ENCODE measurements around the gene CRIM1.

CRIM1 gene

DNA sequence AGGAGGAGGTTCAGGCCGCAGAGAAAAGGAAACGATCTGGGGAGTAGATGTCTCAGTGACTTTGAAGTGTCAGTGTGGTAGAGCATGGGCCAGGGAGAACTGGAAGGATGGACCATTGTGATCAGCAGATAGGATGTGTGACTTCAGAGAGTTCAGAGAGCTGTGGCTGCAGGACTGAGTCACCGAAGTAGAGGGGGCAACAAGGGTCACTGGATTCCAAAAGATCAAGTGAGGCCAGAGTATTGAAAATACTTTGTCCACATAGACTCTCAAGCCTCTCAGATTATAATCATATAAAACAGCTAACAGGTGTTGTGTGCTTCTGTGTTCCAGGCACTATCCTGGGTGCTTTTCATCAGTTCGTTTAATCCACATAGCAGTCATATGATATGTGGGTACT, 99.4 kb downstream of the CRIM1 start:
- no peak for DNase-seq (ENCODE audit: low read depth in 2 of 2, low spot score in 1 of 2)

DNA sequence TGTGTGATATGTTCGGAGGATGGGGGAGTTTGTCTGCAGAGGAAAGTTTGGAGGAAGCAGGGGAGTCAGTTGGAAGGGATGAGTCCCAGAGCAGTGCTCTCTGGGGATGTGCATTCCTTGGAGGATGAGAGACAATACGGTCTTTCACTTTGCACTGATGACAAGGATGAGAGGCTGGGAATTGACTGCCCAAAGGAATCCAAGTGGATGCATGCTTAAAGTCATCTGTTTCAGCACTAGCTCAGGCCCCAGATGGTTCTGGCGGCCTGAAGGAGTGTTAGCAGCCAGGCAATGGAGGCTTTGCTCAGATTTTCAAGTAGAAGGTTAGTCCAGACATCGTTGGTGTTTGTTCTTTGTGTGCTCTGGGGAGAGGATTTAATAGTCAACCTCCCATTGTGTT, 100.2 kb downstream of the CRIM1 start:
- no peak for DNase-seq (ENCODE audit: low read depth in 2 of 2, low spot score in 1 of 2)

DNA sequence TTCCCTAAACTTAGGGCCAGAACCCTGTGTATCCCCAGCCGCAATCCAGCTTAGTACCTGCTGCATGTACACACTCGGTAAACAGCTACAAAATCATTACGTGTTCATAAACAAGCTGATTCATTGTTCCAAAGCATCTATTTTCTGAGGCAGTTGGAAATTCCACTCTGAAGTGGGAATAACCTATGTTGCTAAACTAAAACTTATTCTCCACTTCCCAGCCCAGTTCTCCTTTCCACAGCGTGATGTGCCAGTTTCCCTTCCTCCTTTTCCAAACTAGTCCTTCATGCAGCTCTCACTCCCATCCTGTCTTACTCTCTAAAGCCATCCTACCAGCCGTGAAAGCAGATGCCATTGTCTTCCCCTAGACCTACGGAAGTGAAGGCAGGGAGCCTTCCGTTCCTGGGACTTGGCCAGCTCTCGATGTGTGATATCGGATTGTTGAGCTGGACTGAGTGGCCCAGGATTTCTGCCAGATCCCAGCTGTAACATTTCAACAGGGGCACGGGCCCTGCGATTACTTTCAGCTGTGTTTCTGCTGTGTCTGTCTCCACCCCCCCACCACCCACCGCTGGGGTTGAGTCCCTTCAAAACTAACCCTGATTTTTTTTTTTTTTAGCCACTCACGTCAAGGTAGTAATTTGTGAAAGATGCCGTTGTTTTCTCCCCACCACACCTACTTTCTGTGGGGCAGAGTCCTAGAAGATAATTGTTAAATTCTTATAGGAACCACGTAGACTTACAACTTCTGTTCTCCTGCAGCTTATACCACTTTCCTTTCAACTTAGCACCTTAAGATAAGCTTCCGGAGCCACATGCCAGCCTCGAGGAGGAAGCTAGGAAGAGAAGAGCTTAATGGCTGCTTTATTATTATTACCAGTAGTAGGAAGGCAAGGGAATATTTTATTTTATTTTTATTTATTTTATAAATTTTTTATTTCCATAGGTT, 100.9 kb downstream of the CRIM1 start:
- DNase-seq (ENCODE audit: low read depth in 2 of 2, low spot score in 1 of 2) = no peak

DNA sequence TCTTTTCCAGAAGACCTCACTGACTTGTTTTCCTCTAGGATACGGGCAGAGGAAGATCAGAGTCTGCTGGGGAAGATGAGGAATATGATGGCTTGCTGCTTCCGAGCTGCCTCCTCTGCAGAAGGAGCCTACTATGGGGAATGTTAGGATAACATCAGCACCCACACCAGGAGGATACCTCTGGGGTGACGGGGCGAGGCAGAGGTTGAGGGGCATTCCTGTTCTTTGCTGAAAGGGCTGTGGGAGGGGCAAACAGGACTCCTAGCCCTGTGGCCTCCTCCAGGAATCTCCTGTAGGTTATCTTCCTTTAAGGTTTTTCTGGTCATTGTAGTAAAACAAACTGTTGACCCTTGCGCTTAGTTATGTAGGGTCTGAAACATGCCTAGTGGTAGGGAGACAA, 102.5 kb downstream of the CRIM1 start:
- no peak for DNase-seq (ENCODE audit: low read depth in 2 of 2, low spot score in 1 of 2)

DNA sequence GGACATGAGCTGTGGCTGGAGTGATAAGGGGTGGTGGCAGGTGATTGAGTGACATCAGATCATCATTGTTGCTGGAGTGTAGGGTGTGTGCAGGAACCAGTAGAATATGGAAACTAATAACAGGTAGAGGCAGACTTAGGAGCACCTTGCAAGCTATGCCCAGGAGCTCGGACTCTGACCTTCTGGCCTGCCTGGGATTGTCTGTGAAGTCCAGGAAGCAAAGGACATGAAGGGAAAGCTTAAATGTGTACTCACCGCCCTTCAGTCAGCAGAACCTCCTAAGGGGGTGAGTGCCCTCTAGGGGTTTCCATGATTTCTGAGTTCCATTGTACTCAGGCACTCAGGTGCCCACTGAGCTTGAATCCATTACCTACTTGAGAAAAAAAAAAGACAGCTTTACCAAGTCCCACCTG, 104.2 kb downstream of the CRIM1 start:
- DNase-seq (ENCODE audit: low read depth in 2 of 2, low spot score in 1 of 2) = no peak

DNA sequence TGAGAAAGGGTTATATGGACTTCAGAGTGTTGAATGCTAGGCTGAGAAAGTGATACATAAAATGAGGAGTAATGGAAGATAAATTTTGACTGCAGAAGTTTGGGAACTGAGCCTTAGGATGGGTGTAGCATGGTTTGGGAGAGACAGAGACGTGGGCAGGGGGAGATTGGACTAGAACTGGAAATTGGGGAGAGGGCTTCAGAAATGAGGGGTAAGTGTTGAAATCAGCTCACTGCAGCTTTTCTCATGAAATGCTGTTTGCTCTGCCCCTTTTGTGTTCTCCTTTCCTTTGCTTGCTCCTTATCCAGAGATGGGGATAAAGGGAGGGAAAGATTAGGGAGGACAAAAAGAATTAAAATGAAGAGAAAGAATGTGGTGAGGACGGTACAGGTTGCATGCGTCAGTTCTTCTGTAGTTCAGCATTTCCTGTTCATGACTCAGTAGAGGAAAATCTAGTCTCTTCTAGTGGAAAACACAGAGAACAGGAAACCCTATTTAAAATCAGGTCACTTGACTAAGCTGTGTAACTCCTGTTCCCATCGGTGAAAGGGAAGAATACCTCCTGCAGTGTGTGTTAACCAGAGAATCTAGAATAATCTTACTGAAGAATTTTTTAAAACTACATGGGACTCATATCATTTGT, 105.6 kb downstream of the CRIM1 start:
- DNase-seq (ENCODE audit: low read depth in 2 of 2, low spot score in 1 of 2) = no peak

DNA sequence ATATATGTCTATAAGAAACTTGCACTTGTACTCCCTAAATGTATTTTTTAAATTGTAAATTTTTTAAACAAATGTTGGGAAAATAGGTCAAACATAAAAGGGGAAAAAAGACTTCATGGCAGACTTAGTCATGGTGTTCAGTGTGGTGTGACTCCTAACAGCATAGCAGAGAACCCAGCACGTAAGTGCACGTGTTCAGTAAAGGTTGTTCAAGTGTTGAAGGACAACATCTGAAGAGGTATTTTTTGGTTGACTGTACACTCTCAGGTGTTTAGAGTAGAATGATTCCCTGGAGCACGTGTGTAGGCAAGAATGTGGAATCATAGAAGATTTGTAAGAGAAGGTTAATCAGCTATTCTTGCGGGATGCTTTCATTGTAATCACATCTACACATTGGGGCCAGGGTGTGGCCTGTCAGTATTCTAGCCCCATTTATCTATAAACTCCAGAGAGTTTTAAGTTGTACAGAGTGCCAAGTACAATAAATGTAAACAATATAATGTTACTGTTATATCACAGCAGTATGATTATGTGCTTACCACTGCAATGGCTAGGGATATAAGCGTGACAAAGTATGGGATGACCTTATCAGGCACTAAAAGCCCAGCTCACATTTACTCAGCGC, 106.8 kb downstream of the CRIM1 start:
- DNase-seq (ENCODE audit: low read depth in 2 of 2, low spot score in 1 of 2) = no peak

DNA sequence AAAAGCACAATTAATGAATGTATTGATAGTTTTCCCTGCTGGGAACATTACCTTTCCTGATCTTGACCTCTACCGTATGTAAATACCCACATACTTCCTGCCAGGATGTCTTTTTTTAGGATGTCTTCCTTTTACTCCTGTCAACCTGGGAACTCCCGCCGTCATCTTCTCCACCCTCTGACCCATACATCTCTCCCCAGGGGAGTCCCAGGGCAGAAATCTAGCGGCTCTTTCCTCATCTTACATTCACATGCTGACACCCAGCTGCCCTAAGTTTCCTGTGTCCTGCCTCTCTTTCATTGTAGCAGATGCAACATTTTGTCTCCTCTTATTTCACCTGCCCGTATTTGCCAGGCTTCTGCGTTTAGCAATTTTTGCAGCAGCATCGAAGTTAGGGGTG, 107.8 kb downstream of the CRIM1 start:
- no peak for DNase-seq (ENCODE audit: low read depth in 2 of 2, low spot score in 1 of 2)

DNA sequence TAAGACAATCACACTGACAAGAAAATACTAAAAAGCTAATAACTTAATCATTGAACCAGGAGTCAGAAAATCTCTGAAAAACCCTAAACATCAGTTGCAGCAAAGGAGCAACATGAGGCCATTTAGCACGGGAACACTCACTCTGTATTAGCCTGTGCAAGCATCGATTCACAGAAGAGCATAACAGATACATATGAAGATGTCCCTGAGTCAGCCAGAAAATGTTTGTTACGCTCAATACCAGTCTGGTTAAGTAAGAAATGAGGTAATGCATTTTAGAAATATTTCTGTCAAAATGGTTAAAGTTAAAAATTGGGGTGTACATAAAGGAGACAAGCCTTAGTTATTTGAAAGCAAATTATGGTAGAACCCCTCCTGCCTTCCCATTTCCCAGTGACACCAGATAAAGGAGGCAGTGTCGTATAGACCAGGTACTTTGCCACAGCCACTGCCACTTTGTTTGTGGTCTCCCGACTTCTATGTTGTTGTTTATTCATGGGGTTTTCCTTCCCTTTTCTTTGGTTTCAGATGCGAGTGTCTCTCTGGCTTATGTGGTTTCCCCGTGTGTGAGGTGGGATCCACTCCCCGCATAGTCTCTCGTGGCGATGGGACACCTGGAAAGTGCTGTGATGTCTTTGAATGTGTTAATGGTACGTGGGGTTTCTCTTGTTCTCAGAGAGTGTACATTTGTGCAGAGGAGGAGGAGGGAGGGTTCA, 108.6 kb downstream of the CRIM1 start:
- no peak for DNase-seq (ENCODE audit: low read depth in 2 of 2, low spot score in 1 of 2)

DNA sequence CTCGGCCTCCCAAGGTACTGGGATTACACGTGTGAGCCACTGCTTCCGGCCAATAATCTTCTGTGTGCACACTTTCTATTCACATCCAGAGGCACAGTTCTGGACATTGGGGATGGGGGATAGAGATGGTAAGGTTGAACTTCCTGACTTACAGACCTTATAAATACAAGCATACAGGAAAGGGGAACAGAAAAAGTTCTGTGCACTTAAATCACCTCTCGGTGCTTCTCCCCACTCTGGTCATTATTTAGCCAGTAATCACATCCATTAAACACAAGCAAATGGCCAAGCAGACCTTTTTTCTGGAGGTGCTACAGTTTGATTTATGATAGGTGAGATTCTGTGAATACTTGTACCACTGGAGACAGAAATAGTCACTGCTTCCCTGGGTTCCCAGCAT, 110.6 kb downstream of the CRIM1 start:
- DNase-seq (ENCODE audit: low read depth in 2 of 2, low spot score in 1 of 2) = no peak

DNA sequence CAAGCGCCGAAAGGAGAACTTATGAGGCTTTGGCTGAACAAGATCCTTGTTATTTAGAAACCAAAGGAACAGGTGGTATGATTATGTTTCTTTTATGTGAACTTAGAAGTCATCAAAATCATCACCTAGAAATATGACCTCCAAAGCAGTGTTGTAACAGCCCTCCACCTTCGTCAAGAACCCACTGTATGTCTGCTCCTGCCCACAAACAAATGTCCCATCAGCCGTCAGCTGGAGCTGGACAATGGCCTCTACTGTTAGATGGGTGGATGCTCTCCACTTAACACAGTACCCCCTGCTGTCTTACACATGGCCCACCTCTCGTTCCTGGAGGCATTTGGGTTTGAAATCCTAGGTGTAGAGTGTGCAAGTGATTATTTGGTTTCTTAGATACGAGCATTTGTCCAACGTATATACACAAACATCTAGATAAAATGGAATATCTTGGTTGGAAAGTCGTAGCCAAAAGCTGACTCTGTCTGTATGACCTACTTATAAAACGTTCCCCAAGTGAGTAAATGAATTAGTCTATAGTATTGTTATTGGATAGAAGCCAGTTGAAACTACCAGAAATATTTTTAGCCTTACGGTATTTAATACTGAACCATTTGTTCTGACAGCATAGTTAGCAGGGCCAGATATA, 113.0 kb downstream of the CRIM1 start:
- no peak for DNase-seq (ENCODE audit: low read depth in 2 of 2, low spot score in 1 of 2)

DNA sequence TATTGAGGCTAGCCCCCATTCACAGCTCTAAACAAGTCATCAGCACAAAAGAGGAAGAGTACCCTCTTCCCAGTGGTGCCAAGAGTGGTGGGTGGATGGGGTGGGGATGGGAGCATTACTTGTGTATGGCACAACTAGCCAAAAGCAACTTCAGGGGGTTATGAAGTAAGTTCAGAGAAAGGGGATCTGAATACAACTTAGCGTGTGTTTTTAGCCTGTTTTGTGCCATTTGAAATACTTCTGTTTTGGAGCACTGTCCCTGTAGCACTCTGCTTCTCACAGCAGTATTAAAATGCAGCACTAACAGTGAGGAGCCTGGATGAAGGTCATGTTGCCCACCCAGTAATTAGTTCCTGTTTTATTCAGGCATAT, 113.5 kb downstream of the CRIM1 start:
- DNase-seq (ENCODE audit: low read depth in 2 of 2, low spot score in 1 of 2) = no peak

DNA sequence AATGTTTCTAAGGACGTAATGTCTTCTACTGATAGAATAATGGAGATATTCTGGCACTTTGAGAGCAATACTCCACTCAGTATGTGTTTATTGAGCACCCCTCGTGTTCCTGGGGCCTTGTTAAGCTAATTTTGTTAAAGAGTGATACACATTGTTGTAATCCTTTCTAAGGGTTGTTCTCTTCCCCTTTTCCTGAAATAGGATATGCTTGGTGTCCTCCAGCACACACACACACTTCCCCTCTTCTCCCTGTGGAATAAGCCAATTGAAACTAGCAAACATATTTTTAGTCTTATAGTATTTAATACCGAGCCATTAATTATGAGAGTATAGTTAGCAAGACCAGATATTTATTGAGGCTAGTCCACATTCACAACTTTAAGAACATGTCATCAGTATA, 114.1 kb downstream of the CRIM1 start:
- no peak for DNase-seq (ENCODE audit: low read depth in 2 of 2, low spot score in 1 of 2)

DNA sequence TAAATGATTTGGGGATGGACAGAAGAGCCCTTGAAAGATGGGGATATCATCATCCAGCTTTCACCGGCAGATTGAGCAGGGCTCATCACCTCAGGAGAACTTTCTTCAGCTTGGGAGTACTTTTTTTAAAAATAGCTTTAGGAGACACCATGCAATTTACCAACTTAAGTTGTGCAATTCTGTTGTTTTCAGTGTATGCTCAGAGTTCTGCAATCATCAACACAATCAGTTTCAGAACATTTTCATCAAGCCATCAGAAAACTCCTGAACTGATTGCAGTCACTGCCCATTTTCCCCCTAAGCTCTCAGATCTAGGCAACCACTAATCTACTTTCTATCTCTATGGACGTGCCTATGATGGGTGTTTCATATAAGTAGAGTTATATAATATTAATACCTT, 117.7 kb downstream of the CRIM1 start:
- no peak for DNase-seq (ENCODE audit: low read depth in 2 of 2, low spot score in 1 of 2)

DNA sequence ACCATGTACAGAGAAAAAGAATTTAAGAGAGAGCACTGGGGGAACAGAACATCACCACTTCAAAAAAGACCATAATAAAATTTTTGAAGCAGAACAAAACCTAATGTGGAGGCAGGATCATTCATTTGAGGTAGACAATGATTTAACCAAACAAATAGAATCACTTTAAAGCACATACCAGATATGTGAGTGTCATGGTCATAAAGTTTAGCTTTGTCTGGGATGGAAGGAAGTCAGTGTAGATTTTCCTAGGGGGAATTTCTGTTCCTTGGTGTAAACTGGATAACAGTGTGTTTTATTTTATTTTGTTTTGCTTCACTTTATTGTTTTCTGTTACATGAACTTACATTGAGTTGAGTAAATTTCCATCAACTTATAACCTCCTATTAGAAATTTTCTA, 120.8 kb downstream of the CRIM1 start:
- DNase-seq (ENCODE audit: low read depth in 2 of 2, low spot score in 1 of 2) = no peak

DNA sequence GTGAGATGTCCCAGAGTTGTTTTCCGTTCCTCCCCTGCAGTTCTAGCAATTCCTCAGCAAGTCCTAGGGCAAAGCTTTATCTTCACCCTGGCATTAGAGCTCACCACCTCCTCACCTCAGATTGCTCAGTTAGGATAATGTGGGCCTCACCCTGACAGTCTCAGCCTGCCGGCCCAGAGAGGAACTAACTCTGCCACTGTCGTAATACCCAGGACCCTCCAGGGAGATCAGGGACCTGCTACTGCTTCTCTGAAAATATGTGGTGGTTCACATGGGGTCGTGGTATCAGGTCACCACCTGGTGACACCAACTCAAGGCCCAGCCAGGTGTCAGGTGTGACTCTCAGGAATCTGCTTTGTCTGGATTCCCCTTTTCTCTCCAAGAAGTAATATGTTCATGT, 121.7 kb downstream of the CRIM1 start:
- DNase-seq (ENCODE audit: low read depth in 2 of 2, low spot score in 1 of 2) = no peak

DNA sequence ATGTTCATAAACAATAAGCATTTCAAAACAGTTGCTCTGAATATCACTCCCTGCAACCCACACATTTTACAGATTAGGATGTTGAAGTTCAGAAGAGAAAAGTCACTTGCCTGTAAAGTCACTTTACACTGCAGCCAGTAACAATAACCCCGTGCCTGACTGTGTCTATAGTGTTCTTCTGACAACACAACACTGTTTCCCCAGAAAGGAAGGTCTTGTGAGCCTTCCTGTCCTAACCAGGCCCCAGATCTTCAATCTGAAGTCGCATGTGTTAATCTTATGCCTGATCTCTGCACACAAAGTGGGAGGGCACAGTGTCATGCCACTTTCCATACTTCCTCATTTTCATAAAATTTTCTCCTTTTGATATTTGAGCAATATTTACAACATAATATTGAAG, 122.2 kb downstream of the CRIM1 start:
- no peak for DNase-seq (ENCODE audit: low read depth in 2 of 2, low spot score in 1 of 2)

DNA sequence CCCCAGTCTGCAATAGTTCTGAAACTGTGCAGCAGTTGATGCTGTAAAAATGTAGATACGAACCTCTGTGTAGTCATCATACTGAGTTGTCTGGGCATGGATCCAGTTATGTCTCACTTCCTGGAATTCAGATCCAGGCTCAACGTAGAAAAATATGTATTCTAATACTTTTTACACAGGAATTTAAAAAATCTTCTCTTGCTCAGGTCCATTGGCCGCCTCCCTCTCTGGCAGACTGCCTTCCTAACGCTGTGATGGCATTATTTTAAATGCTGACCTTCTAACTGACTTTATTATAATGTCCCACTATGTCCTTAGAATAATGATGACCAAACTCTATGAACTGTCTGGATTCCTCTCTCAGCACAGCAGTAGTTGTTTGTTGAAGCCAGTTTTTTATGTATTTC, 122.8 kb downstream of the CRIM1 start:
- no peak for DNase-seq (ENCODE audit: low read depth in 2 of 2, low spot score in 1 of 2)

DNA sequence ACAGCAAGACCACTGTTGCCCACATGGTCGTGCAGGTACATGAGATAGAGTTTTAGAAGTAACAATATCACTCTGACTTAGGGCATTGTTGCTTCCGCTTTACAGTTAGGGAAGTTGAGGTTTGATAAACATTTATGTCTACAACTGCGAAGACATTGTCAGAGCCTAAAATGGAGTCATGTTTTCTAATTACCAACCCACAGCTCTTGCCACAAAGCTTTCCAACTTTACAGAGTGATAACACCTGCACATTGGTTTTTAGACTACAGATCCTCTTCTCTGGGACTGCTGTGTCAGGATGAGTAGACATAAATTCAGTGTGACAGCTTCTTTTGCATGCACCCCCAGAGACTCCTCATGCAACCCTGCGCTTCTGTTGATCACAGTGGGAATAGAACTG, 123.4 kb downstream of the CRIM1 start:
- no peak for DNase-seq (ENCODE audit: low read depth in 2 of 2, low spot score in 1 of 2)

DNA sequence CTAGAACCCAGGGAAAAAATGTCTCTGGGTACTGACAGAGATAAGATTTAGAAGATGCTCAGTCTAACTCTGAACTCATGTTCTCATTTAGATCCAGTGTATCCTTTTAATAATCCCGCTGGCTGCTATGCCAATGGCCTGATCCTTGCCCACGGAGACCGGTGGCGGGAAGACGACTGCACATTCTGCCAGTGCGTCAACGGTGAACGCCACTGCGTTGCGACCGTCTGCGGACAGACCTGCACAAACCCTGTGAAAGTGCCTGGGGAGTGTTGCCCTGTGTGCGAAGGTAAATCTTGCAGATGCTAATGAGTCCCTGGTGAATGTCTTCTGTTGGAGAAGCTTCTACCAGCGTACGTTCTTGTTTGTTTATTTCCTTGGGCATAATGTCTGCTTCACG, 123.8 kb downstream of the CRIM1 start:
- no peak for DNase-seq (ENCODE audit: low read depth in 2 of 2, low spot score in 1 of 2)

DNA sequence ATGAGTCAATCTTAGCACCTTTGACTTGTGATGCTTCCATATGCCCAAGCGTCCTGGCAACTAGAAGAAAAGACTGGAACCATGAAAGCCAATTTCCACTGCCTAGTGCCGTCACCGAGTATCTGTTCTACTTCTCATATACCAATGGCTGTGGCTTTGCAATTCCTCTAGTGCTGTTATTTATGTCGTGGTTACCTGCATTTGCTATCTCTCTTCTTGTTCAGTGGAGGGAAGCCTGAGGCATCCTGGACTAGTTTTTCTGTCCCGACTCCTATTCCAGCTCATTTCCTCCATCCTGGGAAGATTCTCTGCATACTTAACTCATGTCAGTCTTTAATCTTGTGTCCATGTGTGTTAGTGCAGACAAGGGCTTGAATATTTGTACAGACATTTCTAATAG, 124.5 kb downstream of the CRIM1 start:
- DNase-seq (ENCODE audit: low read depth in 2 of 2, low spot score in 1 of 2) = no peak
